ENCODE measurements around the gene PROC.

Gene PROC

GRCh38 chr2:127456960-127457359 lies 38.7 kb downstream of the PROC start:
- H3K9ac ChIP-seq (ENCODE audit: low read depth, low read length, poor library complexity): peak overlapping the region; percentile 14
- H3K4me2 ChIP-seq (ENCODE audit: insufficient read depth, low read length, poor library complexity, severe bottlenecking): no peak overlapping the region
- no peak for DNase-seq (ENCODE audit: low spot score)
- no peak overlapping the region for H3K4me3 ChIP-seq (ENCODE audit: low read length in 2 of 2)
- H3K9me3 ChIP-seq (replicated peaks in 1 of 2; ENCODE audit: control insufficient read depth in 2 of 2, insufficient read depth in 1 of 2, low read depth in 1 of 2, low read length in 2 of 2): peaks cover 0 to 2% of the 10 kb centered on the region in 2 donors
- H2BK12ac ChIP-seq (ENCODE audit: low read length): no peak overlapping the region
- no peak overlapping the region for H2BK15ac ChIP-seq (ENCODE audit: low read length)
- H3K79me1 ChIP-seq (ENCODE audit: low read depth, low read length): no peaks in the 10 kb centered on the region
- H3K4ac ChIP-seq (ENCODE audit: low read length): no peak overlapping the region
- H3K14ac ChIP-seq (ENCODE audit: low read length): no peak overlapping the region
- no peak overlapping the region for H4K8ac ChIP-seq (ENCODE audit: low read depth, low read length)
- H3K27ac ChIP-seq (replicated peaks; ENCODE audit: low read length): no peak overlapping the region
- H3K18ac ChIP-seq (ENCODE audit: low read length): no peak overlapping the region
- WGBS, 2 donors (ENCODE audit: extremely low coverage in 2 of 2, insufficient read length in 2 of 2, insufficient replicate concordance in 1 of 2): no CpG with 5 or more reads among the region's 12 CpGs
- peaks cover 10 to 11% of the 10 kb centered on the region in 2 donors for H3K4me1 ChIP-seq (ENCODE audit: control insufficient read depth in 2 of 2, insufficient read depth in 1 of 2, low read depth in 1 of 2, low read length in 2 of 2)
- no peak overlapping the region for H3K23ac ChIP-seq (ENCODE audit: low read depth, low read length, poor library complexity)
- H3K27me3 ChIP-seq (ENCODE audit: control insufficient read depth in 3 of 3, insufficient read depth in 3 of 3, low read depth in 1 of 3, low read length in 3 of 3): no peaks in the 10 kb centered on the region
- H2AFZ ChIP-seq (ENCODE audit: low read length): no peak overlapping the region
- H2BK120ac ChIP-seq (ENCODE audit: low read depth, low read length): no peak overlapping the region
- no peak overlapping the region for H4K91ac ChIP-seq (ENCODE audit: low read depth, low read length, poor library complexity)
- H2BK5ac ChIP-seq (ENCODE audit: low read length): no peak overlapping the region
- peak overlapping the region; percentile 21 for H2AK5ac ChIP-seq (ENCODE audit: low read depth, low read length)
- peaks cover 0 to 3% of the 10 kb centered on the region in 2 donors for H3K36me3 ChIP-seq (replicated peaks in 1 of 2; ENCODE audit: control insufficient read depth in 2 of 2, insufficient read depth in 2 of 2, low read length in 2 of 2)

- H3K27me3 ChIP-seq (ENCODE audit: control insufficient read depth in 3 of 3, insufficient read depth in 3 of 3, low read depth in 1 of 3, low read length in 3 of 3): no peaks in the 10 kb centered on the region
- no peak overlapping the region for H4K91ac ChIP-seq (ENCODE audit: low read depth, low read length, poor library complexity)
- no peak for DNase-seq (ENCODE audit: low spot score)
- no peak overlapping the region for H3K27ac ChIP-seq (replicated peaks; ENCODE audit: low read length)
- H3K9me3 ChIP-seq (replicated peaks in 1 of 2; ENCODE audit: control insufficient read depth in 2 of 2, insufficient read depth in 1 of 2, low read depth in 1 of 2, low read length in 2 of 2): no peaks in the 10 kb centered on the region
- H2BK12ac ChIP-seq (ENCODE audit: low read length): no peak overlapping the region
- H3K4me1 ChIP-seq (ENCODE audit: control insufficient read depth in 2 of 2, insufficient read depth in 1 of 2, low read depth in 1 of 2, low read length in 2 of 2): peaks cover 2 to 8% of the 10 kb centered on the region in 2 donors
- no peak overlapping the region for H3K9ac ChIP-seq (ENCODE audit: low read depth, low read length, poor library complexity)
- no peak overlapping the region for H3K14ac ChIP-seq (ENCODE audit: low read length)
- no peak overlapping the region for H3K23ac ChIP-seq (ENCODE audit: low read depth, low read length, poor library complexity)
- no peak overlapping the region for H2BK120ac ChIP-seq (ENCODE audit: low read depth, low read length)
- no peak overlapping the region for H2AK5ac ChIP-seq (ENCODE audit: low read depth, low read length)
- no peak overlapping the region for H3K4ac ChIP-seq (ENCODE audit: low read length)
- no peak overlapping the region for H2BK5ac ChIP-seq (ENCODE audit: low read length)
- H3K4me3 ChIP-seq (ENCODE audit: low read length in 2 of 2): no peak overlapping the region
- H3K79me1 ChIP-seq (ENCODE audit: low read depth, low read length): no peaks in the 10 kb centered on the region
- no peak overlapping the region for H2AFZ ChIP-seq (ENCODE audit: low read length)
- H3K4me2 ChIP-seq (ENCODE audit: insufficient read depth, low read length, poor library complexity, severe bottlenecking): no peak overlapping the region
- no CpG with 5 or more reads among the region's 3 CpGs for WGBS, 2 donors (ENCODE audit: extremely low coverage in 2 of 2, insufficient read length in 2 of 2, insufficient replicate concordance in 1 of 2)
- no peak overlapping the region for H3K18ac ChIP-seq (ENCODE audit: low read length)
- no peak overlapping the region for H2BK15ac ChIP-seq (ENCODE audit: low read length)
- H3K36me3 ChIP-seq (replicated peaks in 1 of 2; ENCODE audit: control insufficient read depth in 2 of 2, insufficient read depth in 2 of 2, low read length in 2 of 2): no peaks in the 10 kb centered on the region
- H4K8ac ChIP-seq (ENCODE audit: low read depth, low read length): no peak overlapping the region
Measured at GRCh38 chr2:127462461-127462860, 44.2 kb downstream of the PROC start.

GRCh38 chr2:127463155-127463991 lies 45.1 kb downstream of the PROC start:
- Histone ChIP-seq H3K27me3 (ENCODE audit: control insufficient read depth in 3 of 3, insufficient read depth in 3 of 3, low read depth in 1 of 3, low read length in 3 of 3) (no peaks in the 10 kb centered on the region), H3K14ac (ENCODE audit: low read length) (no peak overlapping the region), H4K8ac (ENCODE audit: low read depth, low read length) (no peak overlapping the region), H3K79me1 (ENCODE audit: low read depth, low read length) (no peaks in the 10 kb centered on the region), H3K4me1 (ENCODE audit: control insufficient read depth in 2 of 2, insufficient read depth in 1 of 2, low read depth in 1 of 2, low read length in 2 of 2) (peaks cover 2 to 8% of the 10 kb centered on the region in 2 donors), H3K4ac (ENCODE audit: low read length) (no peak overlapping the region), H4K91ac (ENCODE audit: low read depth, low read length, poor library complexity) (no peak overlapping the region), H3K4me3 (ENCODE audit: low read length in 2 of 2) (no peak overlapping the region), H3K4me2 (ENCODE audit: insufficient read depth, low read length, poor library complexity, severe bottlenecking) (no peak overlapping the region), H3K9me3 (replicated peaks in 1 of 2; ENCODE audit: control insufficient read depth in 2 of 2, insufficient read depth in 1 of 2, low read depth in 1 of 2, low read length in 2 of 2) (no peaks in the 10 kb centered on the region), H3K23ac (ENCODE audit: low read depth, low read length, poor library complexity) (no peak overlapping the region), H3K18ac (ENCODE audit: low read length) (no peak overlapping the region), H2BK12ac (ENCODE audit: low read length) (no peak overlapping the region), H3K9ac (ENCODE audit: low read depth, low read length, poor library complexity) (peak overlapping the region; percentile 17), H2BK120ac (ENCODE audit: low read depth, low read length) (no peak overlapping the region), H2AK5ac (ENCODE audit: low read depth, low read length) (no peak overlapping the region), H3K27ac (replicated peaks; ENCODE audit: low read length) (no peak overlapping the region), H2BK5ac (ENCODE audit: low read length) (no peak overlapping the region), H2AFZ (ENCODE audit: low read length) (peak overlapping the region; percentile 62), H2BK15ac (ENCODE audit: low read length) (no peak overlapping the region), H3K36me3 (replicated peaks in 1 of 2; ENCODE audit: control insufficient read depth in 2 of 2, insufficient read depth in 2 of 2, low read length in 2 of 2) (no peaks in the 10 kb centered on the region)
- DNase-seq (ENCODE audit: low spot score): peak; percentile 30
- no CpG with 5 or more reads among the region's 19 CpGs for WGBS, 2 donors (ENCODE audit: extremely low coverage in 2 of 2, insufficient read length in 2 of 2, insufficient replicate concordance in 1 of 2)

- H3K9ac ChIP-seq (ENCODE audit: low read depth, low read length, poor library complexity): no peak overlapping the region
- no peak overlapping the region for H3K4me3 ChIP-seq (ENCODE audit: low read length in 2 of 2)
- H3K4me1 ChIP-seq (ENCODE audit: control insufficient read depth in 2 of 2, insufficient read depth in 1 of 2, low read depth in 1 of 2, low read length in 2 of 2): peaks cover 2 to 8% of the 10 kb centered on the region in 2 donors
- H2AK5ac ChIP-seq (ENCODE audit: low read depth, low read length): no peak overlapping the region
- H2BK12ac ChIP-seq (ENCODE audit: low read length): no peak overlapping the region
- no peak overlapping the region for H3K4ac ChIP-seq (ENCODE audit: low read length)
- H2BK15ac ChIP-seq (ENCODE audit: low read length): no peak overlapping the region
- peaks cover 0 to 2% of the 10 kb centered on the region in 2 donors for H3K9me3 ChIP-seq (replicated peaks in 1 of 2; ENCODE audit: control insufficient read depth in 2 of 2, insufficient read depth in 1 of 2, low read depth in 1 of 2, low read length in 2 of 2)
- H2AFZ ChIP-seq (ENCODE audit: low read length): no peak overlapping the region
- no peaks in the 10 kb centered on the region for H3K27me3 ChIP-seq (ENCODE audit: control insufficient read depth in 3 of 3, insufficient read depth in 3 of 3, low read depth in 1 of 3, low read length in 3 of 3)
- no peak overlapping the region for H4K91ac ChIP-seq (ENCODE audit: low read depth, low read length, poor library complexity)
- H2BK120ac ChIP-seq (ENCODE audit: low read depth, low read length): no peak overlapping the region
- no peak overlapping the region for H4K8ac ChIP-seq (ENCODE audit: low read depth, low read length)
- no peak overlapping the region for H3K18ac ChIP-seq (ENCODE audit: low read length)
- WGBS, 2 donors (ENCODE audit: extremely low coverage in 2 of 2, insufficient read length in 2 of 2, insufficient replicate concordance in 1 of 2): no CpG with 5 or more reads among the region's 7 CpGs
- no peak overlapping the region for H2BK5ac ChIP-seq (ENCODE audit: low read length)
- no peak for DNase-seq (ENCODE audit: low spot score)
- no peaks in the 10 kb centered on the region for H3K79me1 ChIP-seq (ENCODE audit: low read depth, low read length)
- H3K36me3 ChIP-seq (replicated peaks in 1 of 2; ENCODE audit: control insufficient read depth in 2 of 2, insufficient read depth in 2 of 2, low read length in 2 of 2): peaks cover 0 to 3% of the 10 kb centered on the region in 2 donors
- H3K4me2 ChIP-seq (ENCODE audit: insufficient read depth, low read length, poor library complexity, severe bottlenecking): no peak overlapping the region
- no peak overlapping the region for H3K23ac ChIP-seq (ENCODE audit: low read depth, low read length, poor library complexity)
- no peak overlapping the region for H3K27ac ChIP-seq (replicated peaks; ENCODE audit: low read length)
- H3K14ac ChIP-seq (ENCODE audit: low read length): no peak overlapping the region
Measured at GRCh38 chr2:127464470-127465257, 46.4 kb downstream of the PROC start.
